ENCODE data around the gene NTM. TPM values are rescaled to one million over a fixed set of nuclear protein-coding genes. Genes with fewer than 3 reads are reported as not detected.
A peak's percentile ranks its signal among the peaks of the same experiment; 100 is the strongest.

Gene NTM
- total and polyA plus RNA-seq, 2 donors from 2014 or later: 0.92 to 10.3 TPM

DNA sequence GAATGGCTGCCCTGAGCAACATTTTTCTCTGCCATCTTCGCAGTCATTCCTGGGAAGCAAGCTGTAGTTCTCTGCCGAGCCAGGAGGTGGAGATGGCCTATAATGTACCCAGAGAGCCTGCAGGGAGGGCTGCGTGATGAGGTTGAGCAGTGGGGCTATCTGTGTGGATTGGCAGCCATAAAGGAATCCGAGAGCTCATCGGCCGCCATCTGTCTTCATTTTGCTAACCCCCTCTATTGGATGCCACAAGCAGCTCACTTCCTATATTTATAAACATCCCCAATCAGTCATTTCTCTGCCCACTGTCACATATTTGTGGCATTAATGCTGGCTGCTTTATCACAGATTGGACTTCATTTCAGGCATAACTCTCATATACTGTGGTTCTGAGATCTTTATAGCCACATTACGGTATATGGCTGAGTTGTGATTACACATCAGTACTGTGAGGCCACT lies 209.5 kb downstream of the NTM start:
- Histone ChIP-seq H3K36me3 (ENCODE audit: control insufficient read depth in 2 of 3, insufficient read depth in 3 of 3, low read length in 3 of 3) (no peaks in the 10 kb centered on the region), H3K4me3 (ENCODE audit: low read length in 3 of 3) (no peak overlapping the region), H3K4me1 (ENCODE audit: control insufficient read depth in 2 of 3, insufficient read depth in 2 of 3, low read depth in 1 of 3, low read length in 3 of 3) (no peaks in the 10 kb centered on the region), H3K9me3 (ENCODE audit: control insufficient read depth in 2 of 3, insufficient read depth in 1 of 3, low read length in 3 of 3) (no peaks in the 10 kb centered on the region), H3K27me3 (ENCODE audit: control insufficient read depth, insufficient read depth, low read length) (no peaks in the 10 kb centered on the region), H3K27ac (ENCODE audit: low read depth in 2 of 2, low read length in 2 of 2) (no peak overlapping the region), H3K9ac (ENCODE audit: low read length in 3 of 3) (no peak overlapping the region)
- peak; percentile 35 for TF ChIP-seq CTCF (IDR thresholded peaks at IDR 0.05; ENCODE audit: borderline replicate concordance, extremely low read depth, insufficient read depth)
- no peak for FAIRE-seq
- intact Hi-C loops (cut with DNase I): no loop called here
- peak in 3 of 5 donors; percentile 37 to 54 (median 47) for DNase-seq

DNA sequence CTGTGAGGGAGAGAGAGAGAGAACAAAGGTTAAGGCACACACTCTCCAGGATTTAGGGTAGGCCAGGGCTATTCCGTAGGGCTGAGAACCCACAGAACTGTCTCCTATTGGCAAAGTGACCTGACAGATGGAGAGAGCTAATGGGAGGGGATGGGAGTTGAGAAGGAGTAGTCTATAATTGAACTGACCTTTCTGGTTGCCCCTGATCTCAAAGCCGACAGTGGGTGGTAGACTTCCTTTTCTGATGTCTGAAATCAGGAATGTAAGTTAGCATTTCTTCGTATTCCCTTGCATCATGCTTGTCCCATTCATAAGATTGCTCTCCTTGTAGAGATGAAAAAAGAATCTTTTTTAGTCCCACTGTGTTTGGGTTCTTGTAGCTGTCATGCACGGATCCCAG lies 210.1 kb downstream of the NTM start:
- Histone ChIP-seq H3K4me1 (ENCODE audit: control insufficient read depth in 2 of 3, insufficient read depth in 2 of 3, low read depth in 1 of 3, low read length in 3 of 3) (no peaks in the 10 kb centered on the region), H3K4me3 (ENCODE audit: low read length in 3 of 3) (no peak overlapping the region), H3K27me3 (ENCODE audit: control insufficient read depth, insufficient read depth, low read length) (no peaks in the 10 kb centered on the region), H3K9ac (ENCODE audit: low read length in 3 of 3) (no peak overlapping the region), H3K9me3 (ENCODE audit: control insufficient read depth in 2 of 3, insufficient read depth in 1 of 3, low read length in 3 of 3) (no peaks in the 10 kb centered on the region), H3K36me3 (ENCODE audit: control insufficient read depth in 2 of 3, insufficient read depth in 3 of 3, low read length in 3 of 3) (no peaks in the 10 kb centered on the region), H3K27ac (ENCODE audit: low read depth in 2 of 2, low read length in 2 of 2) (no peak overlapping the region)
- FAIRE-seq (no peak), DNase-seq (no peak)
- intact Hi-C loops (cut with DNase I): no loop called here
- TF ChIP-seq CTCF (IDR thresholded peaks at IDR 0.05; ENCODE audit: borderline replicate concordance, extremely low read depth, insufficient read depth): no peak

DNA sequence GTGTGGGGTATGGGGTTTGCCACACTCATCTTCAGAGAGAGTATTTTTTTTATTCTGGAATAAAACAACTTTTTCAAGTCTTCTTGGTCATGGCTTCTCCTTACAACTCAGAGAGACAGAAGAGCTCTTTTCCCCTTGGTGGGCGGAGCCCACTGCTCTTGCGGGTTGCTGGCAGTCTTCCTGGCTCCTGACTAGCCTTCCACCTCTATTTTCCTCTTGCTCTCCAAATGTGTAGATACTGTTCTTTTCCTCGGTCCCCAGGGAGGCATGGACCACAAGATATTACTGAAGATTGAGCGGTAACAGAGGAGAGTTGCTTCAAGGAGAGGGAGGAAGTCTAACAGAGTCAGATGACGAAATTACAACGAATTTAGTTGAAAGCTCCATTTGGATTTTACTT lies 210.6 kb downstream of the NTM start:
- Histone ChIP-seq H3K27ac (ENCODE audit: low read depth in 2 of 2, low read length in 2 of 2) (no peak overlapping the region), H3K9ac (ENCODE audit: low read length in 3 of 3) (no peak overlapping the region), H3K4me3 (ENCODE audit: low read length in 3 of 3) (no peak overlapping the region), H3K9me3 (ENCODE audit: control insufficient read depth in 2 of 3, insufficient read depth in 1 of 3, low read length in 3 of 3) (no peaks in the 10 kb centered on the region), H3K27me3 (ENCODE audit: control insufficient read depth, insufficient read depth, low read length) (no peaks in the 10 kb centered on the region), H3K4me1 (ENCODE audit: control insufficient read depth in 2 of 3, insufficient read depth in 2 of 3, low read depth in 1 of 3, low read length in 3 of 3) (no peaks in the 10 kb centered on the region), H3K36me3 (ENCODE audit: control insufficient read depth in 2 of 3, insufficient read depth in 3 of 3, low read length in 3 of 3) (no peaks in the 10 kb centered on the region)
- intact Hi-C loops (cut with DNase I): no loop called here
- no peak for DNase-seq
- no peak for FAIRE-seq
- no peak for TF ChIP-seq CTCF (IDR thresholded peaks at IDR 0.05; ENCODE audit: borderline replicate concordance, extremely low read depth, insufficient read depth)

DNA sequence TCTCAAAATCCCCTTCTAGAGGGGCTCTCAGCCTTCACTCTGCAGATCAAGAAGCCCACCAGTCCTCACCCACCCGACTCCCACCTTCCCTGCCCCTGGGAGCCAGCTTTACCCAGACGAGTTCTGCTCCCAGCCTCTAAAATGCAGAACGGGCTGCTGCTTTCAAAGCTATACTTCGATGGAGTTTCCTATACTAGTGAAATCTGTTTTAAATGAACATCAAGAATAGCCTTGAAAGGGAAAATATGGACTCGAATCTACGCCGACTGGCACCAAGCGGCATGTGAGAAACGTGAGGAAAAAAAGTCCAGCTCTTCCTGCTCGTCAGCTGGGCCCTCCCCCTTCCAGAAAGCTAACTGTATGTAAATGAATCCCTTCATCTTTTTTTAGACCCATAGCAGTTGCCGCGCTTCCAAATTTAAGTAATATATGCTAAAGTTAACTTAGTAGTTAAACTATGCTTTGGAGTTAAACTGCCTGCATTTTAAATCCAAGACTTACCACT lies 211.7 kb downstream of the NTM start:
- H3K9ac ChIP-seq (ENCODE audit: low read length in 3 of 3): no peak overlapping the region
- DNase-seq (no peak), FAIRE-seq (no peak)
- no peaks in the 10 kb centered on the region for H3K36me3 ChIP-seq (ENCODE audit: control insufficient read depth in 2 of 3, insufficient read depth in 3 of 3, low read length in 3 of 3)
- intact Hi-C loops (cut with DNase I): no loop called here
- H3K4me1 ChIP-seq (ENCODE audit: control insufficient read depth in 2 of 3, insufficient read depth in 2 of 3, low read depth in 1 of 3, low read length in 3 of 3): no peaks in the 10 kb centered on the region
- no peak overlapping the region for H3K27ac ChIP-seq (ENCODE audit: low read depth in 2 of 2, low read length in 2 of 2)
- no peaks in the 10 kb centered on the region for H3K27me3 ChIP-seq (ENCODE audit: control insufficient read depth, insufficient read depth, low read length)
- H3K4me3 ChIP-seq (ENCODE audit: low read length in 3 of 3): no peak overlapping the region
- no peaks in the 10 kb centered on the region for H3K9me3 ChIP-seq (ENCODE audit: control insufficient read depth in 2 of 3, insufficient read depth in 1 of 3, low read length in 3 of 3)
- no peak for TF ChIP-seq CTCF (IDR thresholded peaks at IDR 0.05; ENCODE audit: borderline replicate concordance, extremely low read depth, insufficient read depth)
